Measurements from ENCODE around the gene DLG2.

DLG2 gene

DNA sequence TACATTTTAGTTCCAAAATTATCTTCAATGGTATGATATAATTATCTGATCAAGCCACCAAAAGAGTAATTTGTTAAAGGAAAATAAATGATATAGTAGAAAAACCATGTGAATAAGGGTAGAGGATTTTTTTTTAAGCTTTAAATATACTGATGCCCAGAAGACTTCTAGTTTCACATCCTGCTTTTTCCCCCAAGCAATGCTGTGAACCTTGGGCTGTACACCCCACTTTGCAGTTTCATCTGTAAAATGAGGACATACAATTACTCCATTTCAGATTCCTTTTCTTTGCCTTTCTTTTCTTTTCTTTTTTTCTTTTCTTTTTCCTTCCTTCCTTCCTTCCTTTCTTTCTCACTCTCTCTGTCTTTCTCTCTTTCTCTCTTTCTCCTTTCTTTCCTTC lies 1125.4 kb downstream of the DLG2 start:
- H3K4me1 ChIP-seq (ENCODE audit: control insufficient read depth, low read length): no peaks in the 10 kb centered on the region
- H3F3A ChIP-seq (ENCODE audit: control insufficient read depth, insufficient read depth): no peaks in the 10 kb centered on the region
- no peaks in the 10 kb centered on the region for H4K20me1 ChIP-seq (ENCODE audit: control insufficient read depth, insufficient read depth, low read depth, low read length)
- H3K36me3 ChIP-seq (ENCODE audit: control insufficient read depth, low read length): no peaks in the 10 kb centered on the region
- H3K79me2 ChIP-seq (ENCODE audit: control insufficient read depth, low read length): no peaks in the 10 kb centered on the region
- H3K9me2 ChIP-seq (replicated peaks; ENCODE audit: control insufficient read depth, low read length): no peaks in the 10 kb centered on the region
- H3K4me2 ChIP-seq (ENCODE audit: low read length): no peak overlapping the region
- H3K9me3 ChIP-seq (ENCODE audit: control insufficient read depth, insufficient read depth, low read length): no peaks in the 10 kb centered on the region
- no peak overlapping the region for H3K4me3 ChIP-seq (ENCODE audit: low read length)
- TF ChIP-seq, protein P1, sequence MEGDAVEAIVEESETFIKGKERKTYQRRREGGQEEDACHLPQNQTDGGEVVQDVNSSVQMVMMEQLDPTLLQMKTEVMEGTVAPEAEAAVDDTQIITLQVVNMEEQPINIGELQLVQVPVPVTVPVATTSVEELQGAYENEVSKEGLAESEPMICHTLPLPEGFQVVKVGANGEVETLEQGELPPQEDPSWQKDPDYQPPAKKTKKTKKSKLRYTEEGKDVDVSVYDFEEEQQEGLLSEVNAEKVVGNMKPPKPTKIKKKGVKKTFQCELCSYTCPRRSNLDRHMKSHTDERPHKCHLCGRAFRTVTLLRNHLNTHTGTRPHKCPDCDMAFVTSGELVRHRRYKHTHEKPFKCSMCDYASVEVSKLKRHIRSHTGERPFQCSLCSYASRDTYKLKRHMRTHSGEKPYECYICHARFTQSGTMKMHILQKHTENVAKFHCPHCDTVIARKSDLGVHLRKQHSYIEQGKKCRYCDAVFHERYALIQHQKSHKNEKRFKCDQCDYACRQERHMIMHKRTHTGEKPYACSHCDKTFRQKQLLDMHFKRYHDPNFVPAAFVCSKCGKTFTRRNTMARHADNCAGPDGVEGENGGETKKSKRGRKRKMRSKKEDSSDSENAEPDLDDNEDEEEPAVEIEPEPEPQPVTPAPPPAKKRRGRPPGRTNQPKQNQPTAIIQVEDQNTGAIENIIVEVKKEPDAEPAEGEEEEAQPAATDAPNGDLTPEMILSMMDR (IDR thresholded peaks at IDR 0.05; ENCODE audit: low read depth, low read length, poor library complexity, severe bottlenecking): no peak
- TF ChIP-seq EZH2phosphoT487 (IDR thresholded peaks at IDR 0.05; ENCODE audit: borderline replicate concordance, low read length): no peak
- H3K27ac ChIP-seq (ENCODE audit: low read depth, low read length): no peak overlapping the region
- no peaks in the 10 kb centered on the region for H3K27me3 ChIP-seq (ENCODE audit: control insufficient read depth, low read length)

GRCh38 chr11:84497981-84498411 lies 1129.1 kb downstream of the DLG2 start:
- H3K27me3 ChIP-seq (ENCODE audit: control insufficient read depth, low read length): no peaks in the 10 kb centered on the region
- TF ChIP-seq, protein P1 (IDR thresholded peaks at IDR 0.05; ENCODE audit: low read depth, low read length, poor library complexity, severe bottlenecking): no peak
- no peak for TF ChIP-seq EZH2phosphoT487 (IDR thresholded peaks at IDR 0.05; ENCODE audit: borderline replicate concordance, low read length)
- H3K4me3 ChIP-seq (ENCODE audit: low read length): no peak overlapping the region
- H3K9me3 ChIP-seq (ENCODE audit: control insufficient read depth, insufficient read depth, low read length): no peaks in the 10 kb centered on the region
- no peaks in the 10 kb centered on the region for H4K20me1 ChIP-seq (ENCODE audit: control insufficient read depth, insufficient read depth, low read depth, low read length)
- no peaks in the 10 kb centered on the region for H3K79me2 ChIP-seq (ENCODE audit: control insufficient read depth, low read length)
- H3K4me2 ChIP-seq (ENCODE audit: low read length): no peak overlapping the region
- no peaks in the 10 kb centered on the region for H3K9me2 ChIP-seq (replicated peaks; ENCODE audit: control insufficient read depth, low read length)
- no peak overlapping the region for H3K27ac ChIP-seq (ENCODE audit: low read depth, low read length)
- H3F3A ChIP-seq (ENCODE audit: control insufficient read depth, insufficient read depth): no peaks in the 10 kb centered on the region
- H3K4me1 ChIP-seq (ENCODE audit: control insufficient read depth, low read length): no peaks in the 10 kb centered on the region
- H3K36me3 ChIP-seq (ENCODE audit: control insufficient read depth, low read length): no peaks in the 10 kb centered on the region

DNA sequence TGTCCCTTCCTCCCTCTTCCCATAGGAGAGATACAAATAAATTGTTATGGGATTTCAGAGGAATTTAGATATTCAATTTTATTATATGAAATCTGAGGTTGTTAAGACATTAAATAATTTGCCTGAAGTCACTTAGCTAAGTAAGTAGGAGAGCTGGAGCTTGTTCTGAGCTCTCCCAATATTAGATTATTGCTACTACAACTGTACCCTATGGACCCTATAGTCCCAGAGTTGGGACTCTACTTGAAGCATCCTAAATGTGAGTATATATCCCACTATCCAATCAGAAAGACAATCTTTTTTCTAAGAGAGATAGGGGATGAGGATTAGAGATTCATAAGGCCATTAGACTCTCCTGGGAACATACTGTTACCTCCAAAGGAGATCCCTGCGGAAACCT lies 1130.0 kb downstream of the DLG2 start:
- H3K4me2 ChIP-seq (ENCODE audit: low read length): no peak overlapping the region
- H3K9me3 ChIP-seq (ENCODE audit: control insufficient read depth, insufficient read depth, low read length): no peaks in the 10 kb centered on the region
- no peaks in the 10 kb centered on the region for H3F3A ChIP-seq (ENCODE audit: control insufficient read depth, insufficient read depth)
- H3K36me3 ChIP-seq (ENCODE audit: control insufficient read depth, low read length): no peaks in the 10 kb centered on the region
- no peaks in the 10 kb centered on the region for H3K79me2 ChIP-seq (ENCODE audit: control insufficient read depth, low read length)
- H3K4me3 ChIP-seq (ENCODE audit: low read length): no peak overlapping the region
- H3K4me1 ChIP-seq (ENCODE audit: control insufficient read depth, low read length): no peaks in the 10 kb centered on the region
- no peak overlapping the region for H3K27ac ChIP-seq (ENCODE audit: low read depth, low read length)
- no peaks in the 10 kb centered on the region for H4K20me1 ChIP-seq (ENCODE audit: control insufficient read depth, insufficient read depth, low read depth, low read length)
- H3K9me2 ChIP-seq (replicated peaks; ENCODE audit: control insufficient read depth, low read length): no peaks in the 10 kb centered on the region
- H3K27me3 ChIP-seq (ENCODE audit: control insufficient read depth, low read length): 0 out of 2 replicates have a peak, but pooled peaks cover 2% of the 10 kb centered on the region
- TF ChIP-seq, protein P1 (IDR thresholded peaks at IDR 0.05; ENCODE audit: low read depth, low read length, poor library complexity, severe bottlenecking): no peak
- no peak for TF ChIP-seq EZH2phosphoT487 (IDR thresholded peaks at IDR 0.05; ENCODE audit: borderline replicate concordance, low read length)

Data from DOHH2 (cell line).